Stimulated activated CD4-positive, alpha-beta T cell treated with anti-CD3 and anti-CD28 coated beads, Interleukin-15, amount 100 ng/mL, for 1 hour (primary cell): Measurements from ENCODE around the gene HHLA2.

Experiments
- DNase-seq, 2 donors: peaks; one replicate each; pipeline ENCODE4 v3.0.0-alpha.2; 2020; ENCODE audit warnings: low read depth in 1 of 2, low spot score in 1 of 2

Gene HHLA2

DNA sequence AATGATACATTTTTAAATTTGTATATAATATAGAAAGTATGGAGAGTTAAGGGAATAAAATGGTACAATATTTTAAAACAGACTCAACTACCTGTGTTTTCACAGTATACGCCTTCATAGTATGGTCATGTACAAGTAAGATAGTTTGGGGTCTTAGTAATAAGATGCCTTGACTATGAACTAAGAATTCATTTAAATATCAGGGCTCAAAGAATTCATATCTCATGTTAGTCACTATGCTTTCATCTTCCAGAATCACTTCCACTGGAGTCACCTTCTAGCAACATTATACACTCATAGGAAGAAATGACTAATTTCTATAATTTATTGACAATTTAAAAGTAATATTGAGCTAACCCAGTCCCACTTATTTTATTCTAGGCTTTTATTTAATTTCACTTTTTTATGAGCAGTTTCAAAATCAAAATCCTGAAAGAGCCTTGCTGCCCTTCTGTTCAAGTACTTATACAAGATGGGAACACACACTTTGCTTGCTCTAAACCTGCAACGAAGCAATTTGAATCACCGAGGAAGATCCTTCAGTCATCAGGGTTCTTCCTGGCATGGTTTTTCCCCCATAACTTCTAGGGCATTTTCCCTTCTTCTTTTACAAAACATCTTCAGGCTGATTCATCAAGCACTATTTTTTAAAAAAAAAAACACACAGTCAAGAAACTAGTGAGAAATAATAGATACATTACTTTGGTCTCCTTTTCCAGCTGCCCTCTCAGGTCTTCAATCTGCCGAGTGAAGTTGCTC lies 119.9 kb downstream of the HHLA2 start:
- DNase-seq: no peak

GRCh38 chr3:108420926-108421325 lies 124.6 kb downstream of the HHLA2 start:
- no peak for DNase-seq
